Subcutaneous abdominal adipose tissue (tissue), 5 donors: ENCODE data around the gene MYO5C.

Source experiments
- H3K27ac ChIP-seq: one replicate; pipeline ENCODE4 v1.7.0; 2013; ENCODE audit warnings: low read depth, mild to moderate bottlenecking, inconsistent platforms, low read length, moderate library complexity
- H3K27me3 ChIP-seq, 5 donors: one replicate each; pipeline ENCODE4 v1.7.0; 2013; ENCODE audit warnings: low read length in 5 of 5, inconsistent platforms in 1 of 5; ENCODE audit not compliant: control insufficient read depth in 5 of 5, insufficient read depth in 4 of 5
- H3K36me3 ChIP-seq, 5 donors: one replicate each; pipeline ENCODE4 v1.7.0; 2013; ENCODE audit warnings: low read length in 5 of 5; ENCODE audit not compliant: control insufficient read depth in 5 of 5, insufficient read depth in 5 of 5
- H3K4me1 ChIP-seq, 5 donors: one replicate each; pipeline ENCODE4 v1.7.0; 2013; ENCODE audit warnings: low read length in 5 of 5, mild to moderate bottlenecking in 3 of 5, moderate library complexity in 1 of 5; ENCODE audit not compliant: control insufficient read depth in 5 of 5, insufficient read depth in 5 of 5
- H3K4me3 ChIP-seq, 5 donors: one replicate each; pipeline ENCODE4 v1.7.0; 2013; ENCODE audit warnings: low read length in 5 of 5, low read depth in 1 of 5
- H3K9ac ChIP-seq, 5 donors: one replicate each; pipeline ENCODE4 v1.7.0; 2013; ENCODE audit warnings: low read length in 5 of 5, mild to moderate bottlenecking in 4 of 5, moderate library complexity in 3 of 5
- H3K9me3 ChIP-seq, 5 donors: one replicate each; pipeline ENCODE4 v1.7.0; 2013; ENCODE audit warnings: low read length in 5 of 5; ENCODE audit not compliant: control insufficient read depth in 5 of 5
- donor health status: healthy.
- donor health status: healthy.
- donor health status: healthy.
- donor health status: healthy.
- donor health status: healthy.

MYO5C gene

DNA sequence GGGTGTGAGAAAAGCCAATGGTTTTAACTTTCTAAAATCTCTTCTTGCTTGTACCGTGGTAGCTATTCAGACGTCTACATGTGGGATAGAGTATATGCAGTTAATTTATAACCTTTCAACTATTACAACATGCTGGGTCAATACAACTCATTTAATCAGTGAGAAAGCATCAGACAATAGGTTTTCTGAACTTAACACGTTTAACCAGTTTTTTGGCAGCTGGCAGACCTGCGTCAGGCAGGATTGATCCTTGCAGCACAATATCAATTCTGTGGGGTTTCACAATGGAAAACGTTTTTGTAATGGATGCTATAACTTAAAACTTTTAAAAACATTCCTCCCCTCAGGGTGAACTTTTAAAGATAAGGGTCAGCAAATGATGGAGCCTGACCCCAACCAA is 110.9 kb downstream of the MYO5C start:
- no peaks in the 10 kb centered on the region for H3K36me3 ChIP-seq
- no peaks in the 10 kb centered on the region for H3K27me3 ChIP-seq
- H3K27ac ChIP-seq, result no peak overlapping the region
- no peaks in the 10 kb centered on the region for H3K9me3 ChIP-seq
- H3K9ac ChIP-seq, result no peak overlapping the region
- no peak overlapping the region for H3K4me3 ChIP-seq
- H3K4me1 ChIP-seq, result peaks cover 0 to 10% (median 8%) of the 10 kb centered on the region in 5 donors

DNA sequence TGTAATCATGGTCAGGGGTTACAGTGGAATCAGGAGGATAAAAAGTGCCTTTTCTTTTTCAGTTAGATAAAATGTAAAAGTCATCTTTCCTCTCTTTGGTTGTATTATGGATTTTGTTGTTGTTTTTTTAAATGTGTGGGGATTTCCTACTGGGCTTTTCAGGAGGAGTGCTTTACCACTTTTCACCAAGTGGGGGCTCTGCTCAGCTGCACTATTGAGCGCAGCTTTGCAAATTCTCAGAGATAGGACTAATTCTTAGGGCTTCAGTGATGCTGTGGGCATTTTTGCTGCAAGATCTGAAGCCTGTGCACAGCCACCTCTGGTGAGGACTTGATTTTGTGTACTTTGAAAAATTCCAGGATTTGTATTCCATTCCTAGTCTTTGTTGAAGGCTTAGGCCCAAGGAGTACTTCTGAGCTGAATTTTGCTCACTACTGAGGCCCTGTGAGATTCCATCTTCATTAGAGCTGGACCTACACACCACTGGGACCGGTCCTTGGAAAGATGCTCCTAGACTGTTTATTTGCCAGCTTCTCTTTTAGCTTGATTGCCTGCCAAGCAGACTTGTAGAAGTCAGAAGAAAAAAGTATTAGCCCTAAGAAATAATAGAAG is 111.9 kb downstream of the MYO5C start:
- no peak overlapping the region for H3K9ac ChIP-seq
- no peaks in the 10 kb centered on the region for H3K36me3 ChIP-seq
- no peak overlapping the region for H3K4me3 ChIP-seq
- peaks cover 2 to 15% (median 13%) of the 10 kb centered on the region in 5 donors for H3K4me1 ChIP-seq
- no peaks in the 10 kb centered on the region for H3K9me3 ChIP-seq
- no peaks in the 10 kb centered on the region for H3K27me3 ChIP-seq
- H3K27ac ChIP-seq, result no peak overlapping the region

DNA sequence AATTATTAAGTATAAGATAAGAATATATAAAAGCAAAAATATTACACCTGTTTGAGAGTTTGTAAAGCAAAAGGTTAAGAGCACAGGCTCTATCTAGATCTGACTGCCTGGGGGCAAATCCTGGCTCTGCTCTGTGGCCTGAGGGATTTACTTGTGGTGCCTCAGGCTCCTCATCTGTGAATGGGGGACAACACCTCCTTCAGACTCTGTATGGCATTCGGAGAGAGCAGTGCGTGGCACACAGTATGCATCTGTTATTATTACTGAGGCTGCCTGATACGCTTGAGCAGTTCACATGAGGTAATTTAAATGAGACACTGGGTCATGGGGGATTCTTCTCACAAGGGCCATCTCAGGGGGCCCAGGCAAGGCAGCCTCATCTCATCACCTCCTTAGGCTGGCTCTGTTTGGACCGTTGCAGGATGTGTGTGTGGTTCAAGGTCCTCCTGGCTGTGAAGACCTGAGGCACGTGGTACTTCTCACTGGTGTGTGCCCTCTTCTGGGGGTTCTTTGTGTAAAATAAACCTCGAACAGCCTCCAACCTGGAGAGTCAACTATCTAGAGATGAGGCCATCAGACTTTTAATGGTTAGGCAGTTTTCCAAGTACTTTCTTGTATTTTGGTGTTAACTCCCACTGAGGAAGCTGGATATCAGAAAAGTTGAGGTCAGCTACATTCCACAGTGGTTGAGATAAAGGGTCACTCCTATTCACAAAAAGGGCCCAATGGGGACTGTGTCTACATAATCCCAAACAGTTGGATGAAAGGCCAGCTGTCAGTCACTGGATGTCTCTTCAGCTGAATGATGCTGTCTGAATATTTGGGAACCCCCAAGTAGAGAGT is 113.4 kb downstream of the MYO5C start:
- Histone ChIP-seq H3K9ac (no peak overlapping the region), H3K9me3 (no peaks in the 10 kb centered on the region), H3K27ac (no peak overlapping the region), H3K27me3 (no peaks in the 10 kb centered on the region), H3K36me3 (no peaks in the 10 kb centered on the region), H3K4me1 (peaks cover 2 to 17% (median 17%) of the 10 kb centered on the region in 5 donors), H3K4me3 (no peak overlapping the region)

DNA sequence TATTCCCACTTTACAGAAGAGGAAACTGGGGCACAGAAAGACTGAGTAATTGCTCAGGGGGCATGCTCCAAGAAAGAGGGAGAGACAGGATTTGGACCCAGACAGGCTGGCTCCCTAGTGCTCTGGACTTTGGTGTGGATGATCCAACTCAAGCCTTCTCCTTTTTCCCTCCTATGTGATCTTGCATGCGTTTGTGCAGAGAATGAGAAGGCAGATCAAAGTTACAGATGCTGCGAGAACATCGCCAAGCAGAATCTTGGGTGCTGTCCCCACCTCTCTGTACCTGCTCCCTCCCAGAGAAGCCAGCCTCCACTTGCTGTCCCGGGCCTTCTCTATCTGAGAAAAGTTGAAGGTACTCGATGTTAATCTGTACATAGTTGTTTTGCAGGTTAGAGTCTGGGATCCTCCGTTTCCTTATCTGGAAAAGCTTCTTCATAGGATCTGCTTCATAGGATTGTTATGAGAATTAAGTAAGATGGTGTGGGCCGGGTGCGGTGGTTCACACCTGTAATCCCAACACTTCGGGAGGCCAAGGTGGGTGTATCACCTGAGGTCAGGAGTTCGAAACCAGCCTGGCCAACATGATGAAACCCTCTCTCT is 114.7 kb downstream of the MYO5C start:
- H3K27ac ChIP-seq, result no peak overlapping the region
- H3K9me3 ChIP-seq, result no peaks in the 10 kb centered on the region
- peaks cover 2 to 17% (median 17%) of the 10 kb centered on the region in 5 donors for H3K4me1 ChIP-seq
- H3K36me3 ChIP-seq, result no peaks in the 10 kb centered on the region
- H3K4me3 ChIP-seq, result peak overlapping the region in 2 of 5 donors; percentile 82 to 86
- H3K27me3 ChIP-seq, result no peaks in the 10 kb centered on the region
- no peak overlapping the region for H3K9ac ChIP-seq

DNA sequence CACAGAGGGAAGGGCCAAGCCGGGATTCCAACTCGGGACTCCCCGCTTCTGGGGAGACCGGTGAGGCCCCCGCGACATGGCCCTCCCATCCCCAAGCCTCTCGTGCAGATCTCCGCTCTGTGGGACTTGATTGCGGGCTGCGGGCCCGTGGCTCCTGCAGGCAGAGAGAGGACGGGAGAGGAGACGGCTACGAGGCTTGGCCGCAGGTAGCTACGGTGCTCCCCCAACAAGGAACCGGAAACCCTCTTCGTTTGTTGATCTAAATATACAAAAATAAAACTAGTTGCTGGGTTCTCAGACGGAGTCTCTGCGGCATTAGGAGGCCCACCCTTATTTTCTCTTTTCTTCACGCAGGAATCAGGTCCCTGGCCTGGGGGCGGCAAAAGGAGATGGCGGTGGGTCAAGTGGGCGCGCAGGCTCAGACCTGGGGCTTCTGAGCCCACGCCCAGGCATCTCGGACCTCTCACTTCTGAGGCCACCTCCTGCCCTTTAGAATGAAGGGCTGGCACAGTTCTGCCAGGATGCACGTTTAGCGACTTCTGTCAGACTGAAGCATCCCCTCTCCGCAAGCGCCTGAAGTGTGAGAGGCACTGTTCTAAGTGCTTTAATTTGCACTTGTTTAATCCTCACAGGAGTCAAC is 115.3 kb downstream of the MYO5C start:
- Histone ChIP-seq H3K27me3 (no peaks in the 10 kb centered on the region), H3K4me3 (peak overlapping the region; percentile 59 to 90 (median 83)), H3K4me1 (peaks cover 2 to 17% (median 17%) of the 10 kb centered on the region in 5 donors), H3K27ac (no peak overlapping the region), H3K36me3 (no peaks in the 10 kb centered on the region), H3K9me3 (no peaks in the 10 kb centered on the region), H3K9ac (peak overlapping the region; percentile 4 to 77 (median 54))

DNA sequence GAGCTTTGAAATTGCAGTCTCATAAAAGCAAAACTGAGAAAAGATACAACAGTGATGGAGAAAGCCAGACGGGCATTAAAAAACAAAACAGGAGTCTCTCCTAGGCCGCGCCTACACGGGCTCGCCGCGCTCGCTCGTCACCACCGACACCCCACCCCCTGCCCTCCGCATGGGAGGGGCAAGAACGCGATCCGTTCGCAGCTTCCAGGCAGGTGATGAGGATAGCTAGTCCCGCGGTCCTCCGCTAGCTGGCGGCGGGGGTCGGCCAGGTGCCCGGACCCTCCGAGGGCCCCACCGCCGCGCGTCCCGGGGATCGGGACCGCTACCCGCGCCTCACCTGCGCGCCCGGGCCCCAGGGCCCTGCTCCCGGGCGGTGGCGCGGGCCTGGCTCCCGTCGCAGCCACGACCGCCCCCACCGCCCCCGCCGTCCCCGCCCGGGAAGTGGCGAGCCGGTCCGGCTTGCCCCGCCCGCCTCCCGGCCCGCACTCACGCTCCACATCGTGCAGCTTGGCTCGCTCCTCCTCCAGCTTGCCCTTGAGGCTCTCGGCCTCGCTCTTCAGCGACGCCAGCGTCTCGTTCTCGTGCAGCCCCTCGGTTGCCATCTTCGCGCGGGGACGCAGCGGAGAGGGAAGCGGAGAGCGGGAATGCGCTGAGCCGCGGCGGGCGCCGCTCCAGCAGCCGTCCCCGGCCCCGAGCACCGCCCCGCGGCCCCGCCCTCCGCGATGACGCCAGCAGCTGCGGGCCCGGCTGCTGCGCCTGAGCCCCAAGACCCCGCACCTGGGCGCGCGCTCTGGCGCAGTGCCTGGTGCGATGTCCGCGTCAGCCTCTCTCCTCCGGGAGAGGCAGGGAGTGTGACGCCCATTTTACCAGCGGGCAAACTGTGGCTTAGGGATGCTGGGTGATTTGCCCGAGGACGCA is 116.1 kb downstream of the MYO5C start:
- Histone ChIP-seq H3K27ac (no peak overlapping the region), H3K36me3 (no peaks in the 10 kb centered on the region), H3K9me3 (no peaks in the 10 kb centered on the region), H3K4me3 (peak overlapping the region; percentile 82 to 90 (median 84)), H3K9ac (peak overlapping the region; percentile 38 to 83 (median 74)), H3K4me1 (peaks cover 2 to 17% (median 17%) of the 10 kb centered on the region in 5 donors), H3K27me3 (no peaks in the 10 kb centered on the region)

DNA sequence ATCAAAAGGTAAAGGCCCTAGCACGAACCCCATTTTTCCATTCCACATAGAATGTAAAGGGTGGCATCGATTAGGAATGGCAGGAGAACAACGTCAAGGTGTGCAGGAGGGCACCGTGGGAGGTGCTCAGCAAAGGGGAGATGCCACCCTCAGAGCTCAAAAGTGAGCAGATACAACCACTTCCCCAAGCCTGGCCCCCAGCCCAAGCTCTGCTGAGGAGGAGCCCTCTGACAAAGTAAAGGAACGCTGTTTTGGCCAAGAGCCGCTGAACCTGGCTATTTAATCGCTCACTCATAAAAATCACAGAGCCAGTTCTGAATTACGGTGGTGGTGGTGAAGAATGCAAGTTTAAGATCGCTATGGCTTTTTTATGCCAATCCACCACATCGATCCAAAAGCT is 116.8 kb downstream of the MYO5C start:
- H3K9me3 ChIP-seq, result no peaks in the 10 kb centered on the region
- H3K9ac ChIP-seq, result peak overlapping the region; percentile 38 to 83 (median 74)
- H3K4me1 ChIP-seq, result peaks cover 2 to 17% (median 17%) of the 10 kb centered on the region in 5 donors
- no peaks in the 10 kb centered on the region for H3K36me3 ChIP-seq
- no peaks in the 10 kb centered on the region for H3K27me3 ChIP-seq
- no peak overlapping the region for H3K27ac ChIP-seq
- H3K4me3 ChIP-seq, result peak overlapping the region; percentile 82 to 90 (median 84)

DNA sequence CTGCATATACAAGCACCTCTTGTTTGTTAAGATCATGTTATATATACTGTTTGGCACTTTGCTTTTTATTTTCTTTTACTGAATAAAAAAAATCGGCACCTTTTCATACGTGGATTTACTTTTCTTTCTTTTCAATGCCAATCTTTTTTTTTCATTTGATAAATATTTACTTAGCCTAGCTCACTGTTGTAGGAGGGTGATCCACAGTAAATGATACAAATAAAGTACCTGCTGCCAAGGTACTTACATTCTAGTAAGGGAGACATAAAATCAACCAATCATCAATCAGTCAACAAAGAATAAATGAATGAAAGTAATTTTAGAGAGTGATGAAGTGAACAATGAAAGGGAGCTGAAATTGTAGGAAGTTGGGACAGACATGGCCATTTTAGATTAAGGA is 122.7 kb downstream of the MYO5C start:
- Histone ChIP-seq H3K4me1 (no peaks in the 10 kb centered on the region), H3K9me3 (no peaks in the 10 kb centered on the region), H3K36me3 (no peaks in the 10 kb centered on the region), H3K9ac (no peak overlapping the region), H3K4me3 (no peak overlapping the region), H3K27ac (no peak overlapping the region), H3K27me3 (no peaks in the 10 kb centered on the region)

DNA sequence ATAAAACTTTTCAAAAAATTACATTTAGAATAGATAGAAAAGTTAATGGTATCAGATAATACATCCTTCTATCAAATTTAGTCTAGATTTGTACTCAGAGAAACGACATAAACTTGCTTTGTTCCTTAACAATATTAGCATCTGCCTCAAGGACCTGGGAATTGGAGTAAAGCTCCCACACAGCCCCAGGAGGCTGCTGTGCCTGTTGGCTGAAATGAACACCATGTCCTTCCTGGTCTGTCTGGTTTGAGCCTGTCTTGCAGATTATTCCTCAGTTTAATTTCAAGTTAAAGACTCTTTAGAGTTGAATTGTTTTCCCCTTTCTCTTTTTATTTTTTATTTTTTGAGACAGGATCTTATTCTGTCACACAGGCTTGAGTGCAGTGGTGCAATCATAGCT is 123.8 kb downstream of the MYO5C start:
- Histone ChIP-seq H3K4me1 (no peaks in the 10 kb centered on the region), H3K27ac (no peak overlapping the region), H3K9me3 (no peaks in the 10 kb centered on the region), H3K4me3 (no peak overlapping the region), H3K27me3 (no peaks in the 10 kb centered on the region), H3K9ac (no peak overlapping the region), H3K36me3 (no peaks in the 10 kb centered on the region)
